ENCODE data around the gene ULK4.

DNA sequence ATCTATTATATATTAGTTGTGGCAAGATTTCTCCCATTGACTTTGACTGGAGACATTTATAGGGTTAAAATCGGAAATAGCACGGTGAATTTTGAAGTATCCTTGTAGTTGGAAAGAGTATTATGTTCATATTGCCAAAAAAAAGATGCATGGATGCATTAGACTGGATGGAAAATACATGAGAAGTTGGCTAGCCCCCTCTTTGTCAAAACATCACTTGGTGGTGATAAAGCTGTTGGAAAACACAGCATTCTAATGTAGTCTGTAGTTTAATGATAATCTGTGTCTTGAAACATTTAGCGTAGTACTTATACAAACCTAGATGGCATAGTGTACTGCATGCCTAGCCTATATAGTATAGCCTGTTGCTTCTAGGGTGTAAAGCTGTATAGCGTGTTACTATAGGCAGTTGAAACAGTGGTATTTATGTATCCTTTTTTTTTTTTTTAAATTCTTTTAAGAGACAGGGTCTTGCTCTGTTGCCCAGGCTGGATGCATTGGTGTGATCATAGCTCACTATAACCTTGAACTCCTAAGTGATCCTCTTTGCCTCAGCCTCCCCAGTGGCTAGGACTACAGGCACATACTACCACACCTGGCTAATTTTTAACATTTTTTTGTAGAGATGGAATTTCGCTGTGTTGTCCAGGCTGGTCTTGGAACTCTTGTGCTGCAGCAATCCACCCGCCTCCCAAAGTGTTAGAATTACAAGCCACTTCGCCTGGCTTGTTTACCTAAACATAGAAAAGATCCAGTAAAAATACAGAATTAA lies 740.8 kb downstream of the ULK4 start:
- TF ChIP-seq, protein P1, sequence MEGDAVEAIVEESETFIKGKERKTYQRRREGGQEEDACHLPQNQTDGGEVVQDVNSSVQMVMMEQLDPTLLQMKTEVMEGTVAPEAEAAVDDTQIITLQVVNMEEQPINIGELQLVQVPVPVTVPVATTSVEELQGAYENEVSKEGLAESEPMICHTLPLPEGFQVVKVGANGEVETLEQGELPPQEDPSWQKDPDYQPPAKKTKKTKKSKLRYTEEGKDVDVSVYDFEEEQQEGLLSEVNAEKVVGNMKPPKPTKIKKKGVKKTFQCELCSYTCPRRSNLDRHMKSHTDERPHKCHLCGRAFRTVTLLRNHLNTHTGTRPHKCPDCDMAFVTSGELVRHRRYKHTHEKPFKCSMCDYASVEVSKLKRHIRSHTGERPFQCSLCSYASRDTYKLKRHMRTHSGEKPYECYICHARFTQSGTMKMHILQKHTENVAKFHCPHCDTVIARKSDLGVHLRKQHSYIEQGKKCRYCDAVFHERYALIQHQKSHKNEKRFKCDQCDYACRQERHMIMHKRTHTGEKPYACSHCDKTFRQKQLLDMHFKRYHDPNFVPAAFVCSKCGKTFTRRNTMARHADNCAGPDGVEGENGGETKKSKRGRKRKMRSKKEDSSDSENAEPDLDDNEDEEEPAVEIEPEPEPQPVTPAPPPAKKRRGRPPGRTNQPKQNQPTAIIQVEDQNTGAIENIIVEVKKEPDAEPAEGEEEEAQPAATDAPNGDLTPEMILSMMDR (conservative IDR thresholded peaks at IDR 0.05 in 1 of 2, IDR thresholded peaks at IDR 0.05 in 1 of 2; ENCODE audit: low read depth in 1 of 2, low read length in 2 of 2), result no peak
- no peak for TF ChIP-seq EZH2 (IDR thresholded peaks at IDR 0.05; ENCODE audit: low read length, missing control alignments)
